ENCODE measurements around the gene ITGA1. TPM values are rescaled to one million over a fixed set of nuclear protein-coding genes. Genes with fewer than 3 reads are reported as not detected.

The ITGA1 gene
- total and polyA plus RNA-seq, 2 of the 13 experiments (the other 11 are each of a cell fraction or from before 2014, with no cell fraction given) = 23.1 to 28.6 TPM

GRCh38 chr5:52989025-52989780, 201.5 kb downstream of the ITGA1 start, which contains the start of gene ITGA2 (continued):
- TF ChIP-seq ZNF407 (CRISPR knock-in tag; IDR thresholded peaks at IDR 0.05; ENCODE audit: not compliant biosample characterization) (no peak), U2AF2 (IDR thresholded peaks at IDR 0.05; ENCODE audit: low read depth, low read length) (no peak), NR2F1 (CRISPR knock-in tag; IDR thresholded peaks at IDR 0.05) (no peak), ZNF550 (CRISPR knock-in tag; IDR thresholded peaks at IDR 0.05; ENCODE audit: borderline replicate concordance) (no peak), MTA3 (CRISPR knock-in tag; IDR thresholded peaks at IDR 0.05) (no peak), ARHGAP35 (CRISPR knock-in tag; IDR thresholded peaks at IDR 0.05; ENCODE audit: borderline replicate concordance) (no peak; the same call in none of the 2 replicates), CAMTA2 (CRISPR knock-in tag; IDR thresholded peaks at IDR 0.05; ENCODE audit: borderline replicate concordance) (no peak), FOXO1 (CRISPR knock-in tag; IDR thresholded peaks at IDR 0.05) (no peak), NFATC3 (CRISPR knock-in tag; IDR thresholded peaks at IDR 0.05) (no peak), ZBTB34 (CRISPR knock-in tag; IDR thresholded peaks at IDR 0.05) (no peak), ARNT2 (CRISPR knock-in tag; IDR thresholded peaks at IDR 0.05; ENCODE audit: low read depth) (no peak), HOXD1 (CRISPR knock-in tag; IDR thresholded peaks at IDR 0.05) (no peak), ZMYM3 (CRISPR knock-in tag; IDR thresholded peaks at IDR 0.05) (no peak), ZUFSP (CRISPR knock-in tag; IDR thresholded peaks at IDR 0.05; ENCODE audit: borderline replicate concordance) (no peak), ZNF780A (CRISPR knock-in tag; IDR thresholded peaks at IDR 0.05) (peak; percentile 78; the same call in 1 of the 2 replicates), TARDBP (CRISPR knock-in tag; IDR thresholded peaks at IDR 0.05) (0 out of 2 replicates have a peak, but pooled peaks have one; percentile 19), ZNF431 (CRISPR knock-in tag; IDR thresholded peaks at IDR 0.05; ENCODE audit: borderline replicate concordance, low read depth) (no peak; the same call in 1 of the 2 replicates)

All from HepG2 (cell line).